ENCODE measurements around the gene GJA3.

GJA3 gene

DNA sequence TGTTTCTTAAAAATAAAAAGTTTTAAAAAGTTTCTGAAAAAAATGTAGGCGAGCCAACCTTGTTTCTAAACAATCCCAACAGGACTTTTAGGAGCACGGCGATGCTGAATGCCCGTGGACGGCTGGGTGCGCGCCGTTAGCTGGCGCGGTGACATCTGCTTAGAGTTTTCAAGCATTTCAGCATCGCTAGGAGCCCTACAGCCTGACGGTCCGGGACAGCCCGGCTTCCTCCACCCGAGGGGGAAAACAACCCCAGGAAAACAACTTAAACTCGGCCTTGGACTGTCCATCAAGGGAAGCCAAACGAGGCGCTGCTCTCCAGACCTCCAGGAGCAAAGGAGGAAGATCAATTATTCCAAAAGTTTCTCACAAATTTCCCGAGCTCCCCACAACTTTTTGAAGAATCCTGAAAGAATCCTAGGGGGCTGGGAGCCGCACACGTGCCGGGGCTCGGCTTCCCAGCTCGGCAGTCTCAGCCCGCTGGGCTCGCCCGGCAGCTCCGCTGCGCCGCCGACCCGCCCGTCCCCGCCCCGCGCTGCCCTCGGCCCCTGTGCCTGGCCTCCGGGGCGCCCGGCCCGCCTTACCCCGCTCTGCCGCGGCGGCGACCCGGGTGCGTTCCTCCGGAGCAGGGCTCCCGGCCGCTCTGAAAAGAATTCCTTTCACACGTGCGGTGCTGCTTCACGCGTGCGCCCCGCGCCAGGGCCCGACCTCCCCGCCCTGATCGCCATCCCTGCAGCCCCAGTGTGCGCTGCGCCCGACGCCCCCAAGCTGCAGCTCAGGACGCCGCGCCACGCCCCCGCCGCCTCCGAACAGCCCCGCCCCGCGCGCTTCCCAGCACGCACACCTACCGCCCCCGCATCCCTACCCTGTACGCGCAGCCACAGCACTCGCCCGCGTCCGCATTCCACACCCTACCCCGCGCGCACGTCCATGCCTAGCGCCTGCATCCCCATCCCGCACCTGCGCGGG is at the start of gene GJA3:
GJA3 (minus strand) TSS at position 747 of the 969 bp plus-strand sequence. CDS start 17,764 bp downstream, outside the sequence.
- DNase-seq (ENCODE audit: low read depth in 1 of 2, low spot score in 1 of 2) = peak; percentile 6 to 36

DNA sequence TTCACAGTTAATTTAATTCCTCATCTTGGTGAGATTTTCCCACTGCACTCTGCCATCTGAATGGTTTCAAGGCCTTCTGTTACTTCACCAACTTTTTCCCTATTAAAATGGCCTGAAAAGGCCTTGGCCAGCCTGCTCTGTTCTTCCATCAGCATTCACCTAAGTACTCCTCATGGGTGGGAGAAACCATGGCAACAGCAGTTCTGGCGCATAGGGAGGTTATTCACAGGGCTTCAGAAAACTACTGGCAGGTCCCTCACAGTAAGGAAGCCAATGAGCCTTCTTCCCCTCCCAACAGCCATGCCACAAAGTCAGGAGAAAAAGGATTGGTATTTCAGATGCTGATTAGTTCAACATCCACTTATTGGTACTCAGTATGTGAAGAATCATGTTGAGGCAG is 49.1 kb upstream of the GJA3 start:
- no peak for DNase-seq (ENCODE audit: low read depth in 1 of 2, low spot score in 1 of 2)

GRCh38 chr13:20206698-20207235 is 45.9 kb upstream of the GJA3 start:
- no peak for DNase-seq (ENCODE audit: low read depth in 1 of 2, low spot score in 1 of 2)

- no peak for DNase-seq (ENCODE audit: low read depth in 1 of 2, low spot score in 1 of 2)
Measured at GRCh38 chr13:20206065-20206697, 45.3 kb upstream of the GJA3 start.

DNA sequence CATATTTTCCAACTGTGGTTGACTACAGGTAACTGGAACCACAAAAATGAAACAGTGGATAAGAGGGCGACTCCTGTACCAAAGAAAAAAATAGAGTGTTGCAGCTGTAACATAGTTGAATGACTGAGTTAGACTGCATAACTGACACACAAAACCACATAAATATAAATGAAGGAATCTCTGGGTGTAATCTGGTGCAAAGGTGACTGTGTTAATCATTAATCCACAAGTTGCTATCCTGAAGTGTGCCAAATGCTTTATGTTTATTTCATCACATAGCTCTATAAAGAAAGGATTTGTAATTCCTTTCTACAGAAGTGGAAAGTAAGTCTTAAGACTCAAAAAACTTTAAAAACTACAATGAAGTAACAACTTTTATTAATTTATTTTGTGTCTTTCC is 37.9 kb upstream of the GJA3 start:
- DNase-seq (ENCODE audit: low read depth in 1 of 2, low spot score in 1 of 2) = no peak

DNA sequence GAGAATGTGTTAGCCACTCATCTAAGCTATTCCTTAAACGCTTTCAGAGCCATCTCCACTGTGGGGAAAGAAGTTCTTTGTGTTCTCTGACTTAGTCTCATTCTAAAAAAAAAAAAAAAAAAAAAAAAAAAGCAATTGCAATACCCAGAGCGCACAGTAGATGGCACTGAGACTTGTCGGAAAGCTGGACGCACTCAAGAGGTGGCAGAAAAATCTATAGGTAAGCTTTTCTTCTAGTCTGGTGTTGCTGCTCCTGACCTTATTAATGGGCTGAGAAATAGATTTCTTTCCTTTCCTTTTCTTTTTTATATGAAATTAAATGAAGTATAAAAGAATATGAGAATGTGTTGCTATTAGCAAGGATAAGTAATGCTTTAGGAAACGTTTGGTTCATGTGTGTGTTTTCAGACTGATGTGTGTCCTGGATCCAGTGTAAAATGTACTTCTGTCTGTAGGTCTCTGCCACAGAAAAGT is 36.5 kb upstream of the GJA3 start:
- no peak for DNase-seq (ENCODE audit: low read depth in 1 of 2, low spot score in 1 of 2)

DNA sequence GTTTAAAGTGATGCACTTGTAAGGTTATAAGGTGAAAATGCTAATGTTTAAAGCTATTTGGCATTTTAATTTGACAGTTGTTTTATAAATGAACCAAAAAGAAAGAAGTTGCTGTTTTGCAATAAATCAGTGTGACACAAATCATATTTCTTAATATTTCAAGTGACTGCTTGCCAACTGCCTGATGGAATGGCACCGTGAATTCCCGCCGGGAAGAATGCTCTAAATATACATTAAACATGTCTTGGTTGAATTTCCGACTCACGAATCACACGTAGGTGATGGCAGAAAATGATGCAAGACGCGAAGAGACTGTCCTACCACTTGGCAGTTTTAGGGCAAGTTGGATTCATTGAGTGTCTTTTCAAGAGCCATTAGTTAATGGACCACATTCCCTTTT is 34.9 kb upstream of the GJA3 start:
- DNase-seq (ENCODE audit: low read depth in 1 of 2, low spot score in 1 of 2) = no peak

GRCh38 chr13:20193907-20194631 is 33.2 kb upstream of the GJA3 start:
- no peak for DNase-seq (ENCODE audit: low read depth in 1 of 2, low spot score in 1 of 2)

DNA sequence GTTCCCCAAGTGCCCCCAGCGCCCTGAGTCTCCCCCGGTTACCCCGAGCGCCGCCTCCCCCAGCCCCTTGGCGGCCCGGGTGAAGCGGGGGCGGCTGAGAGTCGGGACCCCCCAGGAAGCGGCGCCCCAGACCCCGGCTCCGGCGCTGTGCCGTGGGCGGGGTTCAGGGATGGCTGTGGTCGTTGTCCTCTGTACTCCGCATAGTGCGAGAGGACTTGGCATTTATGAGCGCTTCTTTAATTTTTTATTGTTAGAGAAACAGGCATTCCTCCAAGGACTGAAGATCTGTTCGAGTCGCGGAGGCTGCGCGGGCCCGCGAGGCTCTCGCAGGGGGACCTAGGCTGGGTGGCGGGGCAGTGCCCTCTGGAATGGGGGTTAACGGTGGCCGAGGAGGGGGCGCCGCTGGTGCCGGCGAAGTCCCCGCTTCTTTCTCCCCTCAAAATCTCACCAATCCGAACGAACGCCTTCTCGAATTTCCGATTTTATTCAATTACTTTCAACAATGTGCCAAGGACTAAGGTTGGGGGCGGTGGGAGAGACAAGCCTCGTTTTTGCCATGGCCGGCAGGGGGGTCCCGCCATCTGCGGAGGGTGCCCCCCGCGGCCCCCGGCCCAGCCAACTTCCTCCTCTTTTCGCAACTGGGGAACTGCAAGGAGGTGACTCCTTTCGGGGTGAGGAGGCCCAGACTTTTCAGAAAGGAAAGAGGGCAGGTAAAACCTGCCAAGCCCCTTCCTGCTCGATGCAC is 32.5 kb upstream of the GJA3 start:
- DNase-seq (ENCODE audit: low read depth in 1 of 2, low spot score in 1 of 2) = no peak

- no peak for DNase-seq (ENCODE audit: low read depth in 1 of 2, low spot score in 1 of 2)
Measured at GRCh38 chr13:20192836-20193161, 31.9 kb upstream of the GJA3 start, which contains the start of gene GJB2. Gene GJB2, minus strand, starts transcription at chr13:20192938. Its CDS starts 3,357 bp downstream, at chr13:20189581.

GRCh38 chr13:20192158-20192835 is 31.4 kb upstream of the GJA3 start:
- no peak for DNase-seq (ENCODE audit: low read depth in 1 of 2, low spot score in 1 of 2)

GRCh38 chr13:20191311-20192157 is 30.7 kb upstream of the GJA3 start:
- DNase-seq (ENCODE audit: low read depth in 1 of 2, low spot score in 1 of 2) = no peak

- DNase-seq (ENCODE audit: low read depth in 1 of 2, low spot score in 1 of 2) = no peak
Measured at GRCh38 chr13:20190481-20191310, 29.8 kb upstream of the GJA3 start.

GRCh38 chr13:20190076-20190475 is 29.2 kb upstream of the GJA3 start:
- no peak for DNase-seq (ENCODE audit: low read depth in 1 of 2, low spot score in 1 of 2)

DNA sequence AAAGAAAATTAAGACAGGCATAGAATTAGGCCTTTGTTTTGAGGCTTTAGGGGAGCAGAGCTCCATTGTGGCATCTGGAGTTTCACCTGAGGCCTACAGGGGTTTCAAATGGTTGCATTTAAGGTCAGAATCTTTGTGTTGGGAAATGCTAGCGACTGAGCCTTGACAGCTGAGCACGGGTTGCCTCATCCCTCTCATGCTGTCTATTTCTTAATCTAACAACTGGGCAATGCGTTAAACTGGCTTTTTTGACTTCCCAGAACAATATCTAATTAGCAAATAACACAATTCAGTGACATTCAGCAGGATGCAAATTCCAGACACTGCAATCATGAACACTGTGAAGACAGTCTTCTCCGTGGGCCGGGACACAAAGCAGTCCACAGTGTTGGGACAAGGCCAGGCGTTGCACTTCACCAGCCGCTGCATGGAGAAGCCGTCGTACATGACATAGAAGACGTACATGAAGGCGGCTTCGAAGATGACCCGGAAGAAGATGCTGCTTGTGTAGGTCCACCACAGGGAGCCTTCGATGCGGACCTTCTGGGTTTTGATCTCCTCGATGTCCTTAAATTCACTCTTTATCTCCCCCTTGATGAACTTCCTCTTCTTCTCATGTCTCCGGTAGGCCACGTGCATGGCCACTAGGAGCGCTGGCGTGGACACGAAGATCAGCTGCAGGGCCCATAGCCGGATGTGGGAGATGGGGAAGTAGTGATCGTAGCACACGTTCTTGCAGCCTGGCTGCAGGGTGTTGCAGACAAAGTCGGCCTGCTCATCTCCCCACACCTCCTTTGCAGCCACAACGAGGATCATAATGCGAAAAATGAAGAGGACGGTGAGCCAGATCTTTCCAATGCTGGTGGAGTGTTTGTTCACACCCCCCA is 28.1 kb upstream of the GJA3 start:
- DNase-seq (ENCODE audit: low read depth in 1 of 2, low spot score in 1 of 2) = no peak

DNA sequence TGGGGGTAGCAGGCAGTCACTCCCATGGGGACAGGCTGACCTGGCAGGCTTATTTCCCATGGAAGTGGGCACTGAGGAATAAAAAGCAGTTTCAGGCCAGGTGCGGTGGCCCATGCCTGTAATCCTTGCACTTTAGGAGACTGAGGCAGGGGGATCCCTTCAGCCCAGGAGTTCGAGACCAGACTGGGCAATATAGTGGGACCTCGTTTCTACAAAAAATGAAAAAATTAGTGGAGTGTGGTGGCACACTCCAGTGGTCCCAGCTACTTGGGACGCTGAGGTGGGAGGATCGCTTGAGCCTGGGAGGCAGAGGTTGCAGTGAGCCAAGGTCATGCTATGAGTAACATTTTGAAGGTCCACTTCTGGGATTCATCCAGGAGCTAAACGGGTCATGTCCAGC is 25.9 kb upstream of the GJA3 start:
- DNase-seq (ENCODE audit: low read depth in 1 of 2, low spot score in 1 of 2) = no peak

GRCh38 chr13:20185366-20186056 is 24.7 kb upstream of the GJA3 start:
- no peak for DNase-seq (ENCODE audit: low read depth in 1 of 2, low spot score in 1 of 2)

Measured in activated CD4-positive, alpha-beta T cell treated with anti-CD3 and anti-CD28 coated beads, Interleukin-2, amount 50 U/mL, for 24 hours (primary cell).